SW480 (cell line): ENCODE data around the gene ALCAM.

Experiments used
- DNase-seq: peaks from one replicate; pipeline ENCODE4 v3.0.0-alpha.2; 2016; ENCODE audit warnings: low spot score

The ALCAM gene

DNA sequence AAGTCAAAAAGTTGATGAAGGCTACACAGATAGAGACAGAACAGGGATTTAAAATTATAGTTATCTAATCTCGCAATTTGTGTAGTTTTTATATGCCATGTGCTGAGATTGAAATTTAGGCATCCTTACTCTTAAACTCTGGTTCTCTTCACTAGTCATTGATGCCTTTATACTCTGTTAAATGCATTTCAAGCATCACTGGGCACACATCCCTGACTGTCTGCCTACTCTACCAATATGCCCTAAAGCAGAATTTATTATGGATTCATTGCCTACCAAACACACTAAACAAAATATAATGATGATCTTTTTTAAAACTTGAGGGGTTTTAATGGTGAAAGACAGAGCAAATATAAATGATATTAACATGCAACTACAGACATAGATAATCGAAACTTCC is 10.3 kb upstream of the ALCAM start:
- no peak for DNase-seq

DNA sequence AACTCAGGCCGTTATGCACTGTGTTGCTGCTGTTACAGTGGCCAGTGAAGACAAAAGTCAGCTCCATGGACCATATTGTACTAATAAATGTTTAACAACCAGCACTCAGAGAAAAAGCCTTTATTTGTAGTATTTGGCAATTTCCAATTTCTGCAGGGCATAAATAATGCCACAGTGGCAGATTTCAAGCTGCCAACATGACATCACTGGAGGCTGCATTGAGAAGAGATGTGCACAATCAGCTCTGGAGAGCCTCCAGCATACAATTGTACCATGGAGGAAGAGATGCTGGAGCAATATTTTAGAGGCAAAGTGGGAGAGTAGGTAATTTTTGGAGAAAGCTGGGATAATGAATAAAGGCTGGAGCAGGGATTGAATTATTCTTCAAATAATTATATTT is 9.7 kb upstream of the ALCAM start:
- no peak for DNase-seq

DNA sequence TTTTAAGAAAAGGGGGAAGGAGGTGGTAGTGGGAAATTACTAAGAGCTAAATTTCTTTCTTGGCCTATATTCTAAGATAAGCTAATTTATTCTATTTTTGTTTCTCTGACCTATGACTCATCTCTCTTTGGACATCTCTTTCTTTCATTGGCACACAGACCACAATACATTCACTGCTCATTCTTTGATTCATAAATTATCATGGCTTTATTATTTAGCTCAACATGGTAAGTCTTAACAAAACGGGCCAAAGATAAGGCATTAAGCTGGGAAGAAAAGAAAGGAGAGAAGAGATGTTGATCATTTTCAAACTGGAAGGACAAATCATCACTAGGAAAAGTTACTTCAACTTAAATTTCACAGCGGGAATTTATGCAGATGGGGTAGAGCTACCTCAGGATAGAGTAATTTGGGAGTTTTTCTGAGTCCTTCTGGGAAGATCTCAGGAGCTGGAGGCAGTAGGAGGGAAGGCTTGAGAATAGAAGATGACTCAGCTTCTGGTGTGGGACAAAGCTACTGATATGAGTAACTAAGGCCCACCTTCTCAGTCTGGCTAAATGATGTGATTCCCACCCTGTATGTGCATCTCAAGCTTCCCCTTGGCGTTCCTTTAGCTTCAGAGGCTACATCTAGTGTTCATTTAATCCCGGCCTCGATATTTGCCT is 7.5 kb upstream of the ALCAM start:
- no peak for DNase-seq

DNA sequence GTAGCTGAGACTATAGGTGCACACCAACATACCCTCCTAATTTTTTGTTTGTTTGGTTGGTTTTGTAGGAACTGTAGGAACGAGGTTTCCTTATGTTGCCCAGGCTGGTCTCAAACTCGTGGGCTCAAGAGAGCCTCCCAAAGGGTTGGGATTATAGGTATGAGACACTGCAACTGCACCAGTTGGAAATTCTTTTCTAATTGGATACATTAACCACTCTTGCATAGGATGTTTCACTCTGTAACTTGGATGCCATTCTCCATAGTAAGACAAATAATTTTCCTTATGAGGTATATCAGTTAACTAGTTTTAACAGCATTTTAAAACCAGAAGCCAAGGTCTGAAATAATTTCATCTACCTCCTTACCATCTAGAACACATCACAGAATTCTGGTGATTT is 6.7 kb upstream of the ALCAM start:
- no peak for DNase-seq

DNA sequence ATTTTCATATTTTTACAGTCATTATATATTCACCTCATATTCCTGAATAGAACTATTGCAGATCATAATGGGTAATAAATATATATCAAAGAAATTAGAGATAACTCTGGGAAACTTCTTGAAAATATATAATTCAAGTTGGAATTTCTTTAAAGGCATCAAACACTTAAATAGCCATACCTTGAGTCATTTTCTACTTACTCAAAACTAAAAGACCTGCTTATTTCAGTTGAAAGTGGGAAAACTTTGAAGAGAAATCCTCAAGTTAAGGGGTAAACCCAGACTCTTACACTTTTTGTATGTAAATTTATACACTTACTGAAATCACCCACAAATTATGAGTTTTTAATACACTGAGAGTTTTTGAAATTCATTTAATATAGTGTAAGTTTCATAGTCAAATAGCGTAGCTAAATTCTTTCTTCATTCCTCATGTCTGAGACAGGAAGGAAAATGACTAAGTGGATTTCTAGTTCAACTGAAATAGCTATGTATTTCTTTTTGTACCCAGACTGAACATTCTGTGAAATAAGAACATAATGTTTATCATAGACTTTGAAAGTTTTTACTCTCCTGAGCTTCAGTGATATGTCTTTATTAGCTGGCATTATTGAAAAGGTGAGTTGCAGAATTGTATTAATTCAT is 4.6 kb upstream of the ALCAM start:
- no peak for DNase-seq

DNA sequence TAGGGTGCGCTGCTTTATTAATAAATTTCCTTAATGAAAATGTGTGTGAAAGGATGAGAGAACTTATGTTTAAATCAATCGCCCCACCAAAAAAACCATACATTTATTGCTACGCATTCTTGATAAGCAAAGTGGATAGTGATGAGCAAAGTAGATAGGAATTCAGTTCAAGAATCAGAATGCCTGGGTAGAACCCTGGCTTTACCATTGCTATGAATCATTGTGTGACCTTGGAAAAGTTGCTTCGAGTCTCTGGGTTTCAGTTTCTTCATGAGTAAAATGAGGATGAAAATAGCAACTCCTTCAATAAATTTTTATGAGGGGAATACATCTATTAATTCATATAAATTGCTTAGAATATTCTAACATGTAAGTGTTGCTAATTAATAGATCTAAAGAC is 2.6 kb upstream of the ALCAM start:
- DNase-seq: no peak

DNA sequence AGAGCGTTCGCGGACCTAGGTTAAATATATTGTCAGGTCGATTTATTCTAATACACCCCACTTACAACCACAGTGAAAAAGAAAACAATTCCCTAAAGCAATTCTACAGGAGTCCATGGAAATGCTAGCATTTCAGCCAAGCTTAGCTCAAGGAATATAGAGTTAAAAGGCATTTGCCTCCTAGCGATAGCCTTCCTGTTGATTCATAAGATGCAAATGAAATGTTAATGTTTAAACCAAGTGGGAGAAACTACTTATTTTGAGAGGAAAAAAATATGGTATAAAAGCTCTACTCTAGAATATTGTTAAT is 1.7 kb upstream of the ALCAM start:
- no peak for DNase-seq

DNA sequence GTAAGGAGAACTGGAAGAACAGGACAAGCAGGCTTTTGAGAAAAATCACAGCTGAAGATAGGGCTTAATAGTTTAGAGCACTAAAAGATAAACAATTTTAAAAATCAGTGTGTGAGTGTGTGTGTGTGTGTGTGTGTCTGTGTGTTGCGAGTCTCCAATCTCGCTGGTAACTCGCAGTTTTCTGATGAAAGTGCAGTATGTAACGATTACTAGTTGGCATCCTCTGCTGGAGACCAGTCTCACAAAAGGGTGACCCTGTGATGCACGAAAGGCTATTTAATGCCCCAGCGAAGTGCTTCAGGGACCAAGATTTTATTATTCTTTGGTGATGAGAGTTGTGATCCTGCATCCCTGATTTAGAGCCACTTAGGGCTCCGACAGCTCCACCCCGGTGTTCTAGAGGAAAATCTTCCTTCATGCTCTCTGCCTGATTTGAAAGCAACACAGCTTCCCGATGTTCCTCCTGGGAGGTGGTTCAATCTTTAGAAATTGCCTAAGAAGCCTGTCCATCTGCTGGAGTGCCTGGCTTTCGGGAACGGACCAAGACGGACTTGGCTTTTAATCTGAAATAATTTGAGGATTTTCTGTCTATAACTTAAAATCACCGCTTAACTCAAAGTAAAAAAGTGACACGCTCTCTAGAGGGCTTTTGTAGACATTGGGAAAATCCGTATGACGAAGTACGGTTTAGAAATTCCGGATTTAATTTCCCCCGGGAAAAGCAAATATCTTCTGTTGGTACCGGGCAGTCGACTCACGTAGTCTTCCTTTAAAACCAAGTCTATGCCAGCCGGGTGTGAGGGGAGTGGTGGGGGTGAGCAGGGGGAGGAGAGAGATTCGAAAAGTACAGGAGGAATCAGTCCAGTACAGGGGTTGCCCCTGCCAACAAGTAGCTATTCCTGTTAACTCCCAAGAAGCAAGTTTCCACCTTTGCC is 1.1 kb upstream of the ALCAM start:
- peak; percentile 6 for DNase-seq

DNA sequence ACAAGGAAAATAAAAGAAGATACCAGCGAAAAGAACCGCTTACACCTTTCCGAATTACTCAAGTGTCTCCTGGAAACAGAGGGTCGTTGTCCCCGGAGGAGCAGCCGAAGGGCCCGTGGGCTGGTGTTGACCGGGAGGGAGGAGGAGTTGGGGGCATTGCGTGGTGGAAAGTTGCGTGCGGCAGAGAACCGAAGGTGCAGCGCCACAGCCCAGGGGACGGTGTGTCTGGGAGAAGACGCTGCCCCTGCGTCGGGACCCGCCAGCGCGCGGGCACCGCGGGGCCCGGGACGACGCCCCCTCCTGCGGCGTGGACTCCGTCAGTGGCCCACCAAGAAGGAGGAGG is 325 bp downstream of the ALCAM start:
- DNase-seq: no peak

DNA sequence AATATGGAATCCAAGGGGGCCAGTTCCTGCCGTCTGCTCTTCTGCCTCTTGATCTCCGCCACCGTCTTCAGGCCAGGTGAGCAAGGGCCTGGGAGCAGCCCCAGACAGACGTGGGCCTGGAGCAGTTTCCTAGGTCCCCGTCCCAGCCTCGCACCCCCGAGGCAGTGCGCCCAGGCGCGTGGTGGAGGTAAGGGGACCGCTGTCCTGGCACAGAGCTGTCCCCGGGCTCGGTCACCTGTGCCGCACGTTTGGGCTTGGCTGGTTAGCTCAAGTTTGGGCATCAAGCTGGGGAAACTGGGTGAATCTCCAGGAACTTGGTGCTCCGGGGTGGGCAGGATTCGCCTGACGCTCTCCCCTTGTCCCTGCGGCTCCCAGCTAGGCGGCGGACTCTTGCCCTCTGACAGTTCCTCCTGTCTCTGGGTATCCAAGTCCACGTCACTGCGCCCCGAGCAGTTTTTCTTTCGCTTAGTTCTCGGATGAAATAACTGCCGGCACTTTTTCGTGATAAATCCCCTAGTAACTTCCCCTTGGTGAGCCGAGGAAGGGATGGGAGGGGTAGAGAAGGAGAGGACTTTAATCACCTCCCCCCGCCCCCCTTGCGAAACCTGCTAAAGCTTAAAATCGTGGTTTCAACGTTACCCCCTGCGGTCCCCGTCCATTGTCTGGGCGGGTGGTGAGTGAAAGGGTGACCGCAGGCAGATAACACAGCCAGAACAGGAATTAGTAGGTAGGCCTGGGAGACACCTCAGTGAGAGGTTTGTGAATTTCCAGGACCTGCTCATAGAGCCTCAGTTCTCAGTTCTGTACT is 901 bp downstream of the ALCAM start:
- peak; percentile 37 for DNase-seq

DNA sequence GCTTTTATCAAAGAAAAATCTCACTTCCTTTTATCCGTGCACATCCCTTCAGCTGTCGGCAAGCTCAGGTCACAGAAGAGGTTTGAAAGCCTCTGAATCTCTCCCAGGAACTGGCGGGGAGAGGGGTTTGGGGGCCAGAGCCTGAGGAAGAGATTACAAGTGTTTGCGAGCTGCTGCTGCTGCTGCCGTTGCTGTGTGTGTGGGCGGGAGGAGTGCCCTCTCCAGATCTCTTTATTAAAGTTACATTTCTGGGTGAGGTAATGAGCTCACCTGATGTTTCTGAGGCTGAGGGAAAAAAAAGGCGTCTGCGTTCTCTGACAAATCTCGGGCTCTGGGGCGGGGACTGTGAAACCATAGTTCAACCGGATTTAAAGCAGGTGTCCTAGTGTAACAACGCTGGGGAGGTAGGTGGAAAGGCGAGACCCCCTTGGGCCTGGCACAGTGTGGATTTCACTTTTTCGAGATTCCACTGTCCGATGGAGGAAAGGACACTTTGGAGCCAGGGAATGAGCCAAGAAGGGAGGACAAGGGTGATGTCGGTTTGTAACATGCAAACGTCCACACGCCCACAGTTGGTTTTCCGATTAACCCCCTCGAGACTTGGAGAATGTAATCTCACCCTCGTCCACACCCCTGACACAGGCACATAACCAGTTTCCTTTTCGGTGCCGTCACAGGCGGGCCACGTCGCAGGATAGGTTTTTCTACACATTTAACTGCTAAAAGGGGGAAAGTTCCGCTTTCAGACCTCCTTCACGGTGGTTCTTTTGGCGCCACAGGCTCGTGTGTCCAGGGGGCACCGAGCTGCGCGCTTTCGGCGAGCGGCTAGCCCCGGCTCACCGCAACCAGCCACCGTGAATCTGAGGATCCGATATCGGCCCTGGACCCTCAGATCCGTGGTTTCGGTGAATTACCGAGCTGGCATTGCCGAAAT is 2.1 kb downstream of the ALCAM start:
- DNase-seq: peak; percentile 72

DNA sequence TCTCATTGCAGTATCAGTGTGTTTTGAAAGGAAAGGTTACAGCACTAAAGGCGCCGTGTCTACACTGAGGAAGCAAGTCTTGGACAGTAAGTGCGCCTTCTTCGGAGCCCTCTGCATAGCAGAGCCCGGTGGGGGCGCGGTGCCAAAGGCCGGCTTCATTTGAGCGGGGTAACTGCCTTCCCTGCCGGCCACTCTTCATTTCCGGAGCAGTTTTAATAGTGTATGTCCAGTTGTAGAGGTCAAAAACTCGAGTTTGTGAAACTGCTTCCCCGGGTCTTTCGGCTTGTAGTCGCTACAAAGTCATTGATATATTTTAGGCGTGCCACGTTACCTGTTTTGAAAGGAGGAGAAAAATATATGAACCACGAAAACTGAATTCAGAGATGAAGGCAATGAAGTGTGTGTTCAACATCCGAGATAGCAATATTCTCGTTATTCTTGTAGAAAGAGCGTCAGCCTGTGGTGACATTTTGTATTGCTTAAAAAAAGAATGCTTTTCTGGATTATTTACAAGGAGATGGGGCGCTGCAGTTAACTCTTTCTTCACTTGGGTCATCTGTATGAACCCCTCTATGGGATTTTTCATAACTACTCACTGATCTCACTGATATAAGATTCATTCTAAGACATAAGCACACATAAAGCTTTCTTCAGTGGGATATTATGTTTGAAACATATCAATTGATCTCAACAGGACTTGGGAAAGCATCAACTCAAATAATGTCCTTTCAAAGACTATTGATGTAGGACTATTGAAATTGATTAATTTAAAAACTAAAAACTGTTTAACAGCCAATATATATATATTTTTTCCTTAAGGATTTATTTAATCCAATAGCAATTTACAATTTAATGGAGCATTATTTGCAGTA is 3.0 kb downstream of the ALCAM start:
- DNase-seq: peak; percentile 59

DNA sequence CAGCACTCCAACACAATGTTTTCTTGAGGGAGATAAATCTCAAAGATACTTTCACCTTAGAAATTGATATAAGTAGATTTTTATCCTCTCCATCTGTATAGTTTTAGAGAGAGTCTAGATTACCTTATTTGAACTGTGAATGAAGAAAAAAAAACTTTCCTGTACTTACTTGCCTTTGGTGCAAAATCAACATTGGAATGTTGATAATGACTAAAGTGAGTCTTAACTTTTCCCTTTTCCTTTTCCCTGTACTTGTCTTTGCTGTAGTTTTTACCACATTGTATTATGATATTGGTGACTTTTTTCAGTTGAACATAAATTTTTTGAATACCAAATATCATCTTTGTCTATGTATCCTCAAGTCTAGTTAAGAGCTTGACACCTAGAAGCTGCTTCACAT is 6.7 kb downstream of the ALCAM start:
- no peak for DNase-seq

DNA sequence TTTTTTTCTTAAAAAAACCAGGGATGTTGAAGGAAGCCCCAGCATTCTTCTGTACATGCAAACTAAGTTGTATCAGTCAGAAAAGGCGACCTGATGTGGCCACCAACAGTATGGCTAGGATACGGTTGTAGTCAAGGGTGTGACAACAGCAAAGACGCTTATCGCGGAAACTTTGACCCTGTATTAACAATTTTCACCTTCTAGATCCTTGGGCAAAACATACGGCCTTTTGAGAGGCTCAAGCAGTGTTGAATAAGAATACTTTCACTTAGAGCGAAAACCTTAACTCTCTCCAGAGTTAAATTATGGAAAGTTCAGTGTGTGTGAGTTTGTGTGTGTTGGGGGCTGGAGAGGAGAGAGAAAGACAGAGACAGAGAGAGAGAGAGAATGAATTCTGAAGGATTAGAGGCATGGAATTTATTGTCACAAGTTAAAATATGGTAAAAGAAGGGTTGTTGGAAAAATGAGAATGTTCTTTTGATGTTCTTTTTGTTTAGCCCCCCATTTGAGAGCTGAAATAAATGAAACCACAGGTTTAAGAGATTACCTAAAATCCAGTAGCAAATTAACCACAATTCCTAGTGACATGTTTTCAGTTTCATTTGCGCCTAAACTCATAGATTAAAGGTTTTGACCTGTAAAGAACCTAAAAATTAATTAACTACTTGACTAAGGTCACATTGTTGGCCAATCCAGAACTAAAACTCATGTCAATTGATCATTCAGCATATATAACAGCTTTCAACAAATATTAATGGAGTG is 9.2 kb downstream of the ALCAM start:
- DNase-seq: no peak

DNA sequence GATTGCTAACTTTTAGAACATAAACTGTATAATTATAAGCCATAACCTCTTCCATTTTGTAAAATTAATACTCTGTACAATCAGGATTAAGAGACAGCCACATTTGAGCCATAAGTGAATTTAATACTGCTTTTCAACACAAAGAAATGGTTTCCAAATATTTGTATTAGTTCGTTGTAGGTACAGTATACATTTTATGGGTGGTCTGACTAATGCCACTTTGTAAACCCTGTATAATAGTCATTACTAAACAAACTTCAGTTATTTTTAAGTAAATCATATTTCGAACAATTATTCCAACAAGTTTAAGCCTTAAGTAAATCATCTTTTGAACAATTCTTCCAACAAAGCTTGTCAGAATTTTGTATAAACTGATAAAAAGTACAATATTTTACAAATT is 11.0 kb downstream of the ALCAM start:
- DNase-seq: no peak

DNA sequence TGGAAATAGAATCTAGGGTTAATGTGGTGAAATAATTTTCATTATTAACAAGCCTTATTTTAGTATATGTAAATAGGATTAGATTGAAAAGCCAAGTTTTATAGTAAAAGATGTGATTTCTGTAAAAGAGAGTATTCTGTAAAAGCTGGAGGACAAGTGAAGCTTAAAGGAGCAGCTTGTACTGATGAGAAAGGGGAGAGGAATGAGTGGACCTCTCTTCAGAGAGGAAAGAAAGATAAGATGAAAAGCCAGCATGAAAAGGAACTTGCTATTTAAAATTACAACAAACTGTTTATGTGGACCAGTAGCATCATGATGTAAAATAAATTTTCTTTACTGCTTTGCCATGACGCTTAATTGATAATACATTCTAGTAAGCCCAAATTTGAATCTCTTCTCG is 18.5 kb downstream of the ALCAM start:
- no peak for DNase-seq

DNA sequence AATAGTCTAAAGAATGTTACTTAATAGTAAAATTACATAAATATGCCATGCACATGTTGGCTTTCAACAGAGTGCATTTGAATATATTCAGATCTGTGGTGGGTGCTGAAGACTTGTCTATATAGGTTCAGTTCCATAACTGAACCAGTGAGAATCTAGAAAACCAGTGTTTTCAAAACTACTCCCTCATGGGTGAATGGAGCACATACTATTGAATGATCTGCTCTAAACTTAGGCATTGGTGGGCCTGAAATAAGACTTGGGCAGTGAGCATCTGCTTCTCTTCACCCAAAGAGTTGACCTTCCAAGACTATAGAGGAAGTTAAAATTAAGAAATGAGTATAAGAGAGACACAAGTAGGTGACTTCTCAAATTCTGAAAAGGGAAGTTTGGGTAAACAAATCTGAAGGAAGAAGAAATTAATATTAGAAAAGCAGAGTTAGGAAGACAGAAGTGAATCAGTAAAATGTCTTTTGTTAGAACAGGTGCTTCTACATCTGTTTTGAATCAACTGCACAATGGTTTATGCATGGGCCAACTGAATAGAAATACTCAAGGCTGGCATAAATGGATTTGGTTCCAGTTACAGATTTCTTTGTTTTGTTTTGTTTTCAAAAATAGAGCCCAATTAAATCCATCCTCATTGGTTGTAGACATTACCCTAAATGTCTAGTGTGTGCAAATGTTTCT is 19.3 kb downstream of the ALCAM start:
- no peak for DNase-seq

DNA sequence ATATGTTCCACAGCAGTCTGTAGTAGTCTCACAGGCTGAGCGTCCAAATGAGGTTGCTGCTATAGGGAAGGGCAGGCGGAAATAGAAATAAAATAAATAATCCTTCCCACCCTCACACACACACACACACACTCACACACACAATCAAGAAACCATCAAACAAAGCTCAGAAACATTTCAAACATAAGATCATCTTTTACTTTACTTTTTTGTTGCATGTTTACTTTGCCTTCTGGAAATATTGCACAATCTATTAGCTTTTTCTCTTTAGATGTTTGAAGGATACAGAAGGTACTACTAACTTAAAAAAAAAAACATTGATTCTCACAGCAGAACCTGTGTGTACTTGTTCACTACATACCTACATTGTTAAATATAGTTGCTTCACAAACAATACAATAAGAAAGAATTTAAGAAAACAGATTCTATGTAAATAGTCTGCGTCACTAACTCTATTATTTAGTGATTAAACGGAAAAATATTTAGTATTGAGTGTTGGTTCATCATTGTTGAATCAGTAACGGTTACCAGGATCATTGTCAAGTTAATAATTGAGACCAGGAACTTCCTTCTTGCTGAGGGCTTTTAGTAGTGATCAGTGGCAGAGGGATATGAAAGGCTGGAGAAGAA is 20.5 kb downstream of the ALCAM start:
- DNase-seq: no peak

DNA sequence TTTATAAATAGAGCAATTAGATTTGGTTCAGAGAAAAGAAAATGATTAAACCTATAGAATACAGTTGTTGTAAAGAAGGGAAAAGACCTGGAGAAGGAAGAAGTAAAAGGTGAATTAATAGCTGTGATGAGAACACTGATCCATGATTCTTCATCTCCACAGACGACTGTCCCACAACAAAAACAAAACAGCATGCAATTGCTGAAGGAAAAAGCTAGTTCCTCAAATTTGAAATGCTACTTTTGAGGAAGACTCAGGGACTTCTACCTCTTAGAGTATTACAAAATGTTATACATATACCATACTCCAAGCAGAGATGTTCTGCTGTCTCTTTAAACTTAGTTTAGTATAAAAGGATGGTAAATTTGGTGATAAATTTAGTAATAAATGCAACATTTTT is 21.5 kb downstream of the ALCAM start:
- DNase-seq: no peak
